GM23338 (cell line): ENCODE data around the gene TOR1AIP1. TPM values are rescaled to one million over a fixed set of nuclear protein-coding genes. Genes with fewer than 3 reads are reported as not detected.

ENCODE experiments used
- ATAC-seq: fragments of 200-7000 bp; cut with Tn5 transposase; 3 replicates; pipeline ENCODE4 v1.9.1; 2020
- DNase-seq: peaks from one replicate; pipeline ENCODE4 v3.0.0-alpha.2; 2015; ENCODE audit warnings: low spot score
- H2AFZ ChIP-seq: fragments of 200-600 bp; sonication (generic); 2 replicates; pipeline ENCODE4 v1.8.0; 2016; ENCODE audit warnings: antibody characterized with exemption, mild to moderate bottlenecking, moderate library complexity
- H3F3A ChIP-seq: fragments of 200-600 bp; sonication (generic); replicated peaks from 2 replicates; pipeline ENCODE4 v1.8.0; 2017; ENCODE audit warnings: antibody characterized with exemption, mixed run types, low read depth
- H3K27ac ChIP-seq: fragments of 200-600 bp; sonication (generic); 2 replicates; pipeline ENCODE4 v1.6.1; 2016; ENCODE audit warnings: low read depth
- H3K27me3 ChIP-seq: fragments of 200-600 bp; sonication (generic); 2 replicates; pipeline ENCODE4 v1.8.0; 2016; ENCODE audit warnings: mild to moderate bottlenecking, mixed run types, moderate library complexity; ENCODE audit not compliant: insufficient read depth
- H3K36me3 ChIP-seq: fragments of 200-600 bp; sonication (generic); 2 replicates; pipeline ENCODE4 v1.8.0; 2016; ENCODE audit warnings: mild to moderate bottlenecking; ENCODE audit not compliant: insufficient read depth
- H3K4me1 ChIP-seq: fragments of 200-600 bp; sonication (generic); 2 replicates; pipeline ENCODE4 v1.8.0; 2016; ENCODE audit warnings: mild to moderate bottlenecking, moderate library complexity; ENCODE audit not compliant: insufficient read depth
- H3K4me2 ChIP-seq: fragments of 200-600 bp; sonication (generic); 2 replicates; pipeline ENCODE4 v1.7.1; 2017; ENCODE audit warnings: mixed run types
- H3K4me3 ChIP-seq: fragments of 200-600 bp; sonication (generic); 2 replicates; pipeline ENCODE4 v1.6.1; 2016; ENCODE audit warnings: mixed run types
- H3K79me2 ChIP-seq: fragments of 200-600 bp; sonication (generic); replicated peaks from 2 replicates; pipeline ENCODE4 v1.8.0; 2017; ENCODE audit warnings: mild to moderate bottlenecking; ENCODE audit not compliant: insufficient read depth
- H3K9me2 ChIP-seq: fragments of 200-600 bp; sonication (generic); 2 replicates; pipeline ENCODE4 v1.8.0; 2017; ENCODE audit not compliant: insufficient read depth
- H4K20me1 ChIP-seq: fragments of 200-600 bp; sonication (generic); replicated peaks from 2 replicates; pipeline ENCODE4 v1.8.0; 2017; ENCODE audit warnings: mild to moderate bottlenecking; ENCODE audit not compliant: insufficient read depth
- H3K27ac Mint-ChIP-seq: 2 replicates; pipeline ENCODE4 v1.8.0; 2020; ENCODE audit warnings: inconsistent platforms, mild to moderate bottlenecking, moderate library complexity, mixed read lengths
- H3K27me3 Mint-ChIP-seq: 3 replicates; pipeline ENCODE4 v1.8.0; 2022; ENCODE audit warnings: low read depth, mild to moderate bottlenecking, moderate library complexity, mixed read lengths, inconsistent platforms; ENCODE audit not compliant: insufficient read depth, poor library complexity
- H3K36me3 Mint-ChIP-seq: 3 replicates; pipeline ENCODE4 v1.8.0; 2021; ENCODE audit warnings: low read depth, mild to moderate bottlenecking, inconsistent platforms, moderate library complexity, mixed read lengths
- H3K4me1 Mint-ChIP-seq: 3 replicates; pipeline ENCODE4 v1.8.0; 2020; ENCODE audit warnings: mild to moderate bottlenecking, inconsistent platforms, mixed read lengths
- H3K4me3 Mint-ChIP-seq: 3 replicates; pipeline ENCODE4 v1.8.0; 2021; ENCODE audit warnings: moderate library complexity, mild to moderate bottlenecking, inconsistent platforms, mixed read lengths
- H3K9me3 Mint-ChIP-seq: 3 replicates; pipeline ENCODE4 v1.8.0; 2020; ENCODE audit warnings: moderate library complexity, mild to moderate bottlenecking, inconsistent platforms, mixed read lengths
- CREB1 ChIP-seq: fragments of 250-450 bp; sonication (Bioruptor Pico); IDR thresholded peaks from 2 replicates; pipeline ENCODE4 v1.5.0; 2020; ENCODE audit warnings: low read depth, mild to moderate bottlenecking, moderate library complexity
- CTCF ChIP-seq, 2 experiments: fragments of 200-600 bp in 1 of 2; sonication (generic) in 1 of 2; conservative IDR thresholded peaks; 2 replicates each; pipeline versions ENCODE4 v1.5.1 to v1.6.1; 2016 to 2017; ENCODE audit warnings: antibody characterized with exemption in 2 of 2, low read depth in 2 of 2, mild to moderate bottlenecking in 2 of 2, moderate library complexity in 1 of 2
- ETS1 ChIP-seq: IDR thresholded peaks from 2 replicates; pipeline ENCODE4 v1.6.1; 2016; ENCODE audit warnings: antibody characterized with exemption
- EZH2 ChIP-seq: fragments of 200-600 bp; sonication (generic); IDR thresholded peaks from one replicate; pipeline ENCODE4 v1.8.0; 2017; ENCODE audit warnings: antibody characterized with exemption, mild to moderate bottlenecking, low read depth; ENCODE audit not compliant: unreplicated experiment
- EZH2phosphoT487 ChIP-seq: fragments of 200-600 bp; sonication (generic); IDR thresholded peaks from one replicate; pipeline ENCODE4 v1.8.1; 2018; ENCODE audit warnings: antibody characterized with exemption; ENCODE audit not compliant: unreplicated experiment
- POLR2AphosphoS5 ChIP-seq: IDR thresholded peaks from 2 replicates; pipeline ENCODE4 v1.6.1; 2016; ENCODE audit warnings: antibody characterized with exemption, low read depth
- REST ChIP-seq: IDR thresholded peaks from one replicate; pipeline ENCODE4 v1.6.1; 2018; ENCODE audit warnings: antibody characterized with exemption; ENCODE audit not compliant: unreplicated experiment
- STAT1 ChIP-seq: IDR thresholded peaks from one replicate; pipeline ENCODE4 v1.6.1; 2016; ENCODE audit warnings: antibody characterized with exemption; ENCODE audit not compliant: unreplicated experiment
- ZNF114 ChIP-seq: fragments of 250-450 bp; sonication (Bioruptor Pico); IDR thresholded peaks from 2 replicates; pipeline ENCODE4 v1.5.0; 2020; ENCODE audit warnings: mild to moderate bottlenecking, moderate library complexity
- ZNF331 ChIP-seq: fragments of 250-450 bp; sonication (Bioruptor Pico); IDR thresholded peaks from 2 replicates; pipeline ENCODE4 v1.5.0; 2020; ENCODE audit warnings: low read depth, mild to moderate bottlenecking, moderate library complexity
- polyA plus RNA-seq: library from polyadenylated mRNA; unstranded; fragments of >200 nt; fragmentation: Nextera tagmentation; extraction: Ambion mirVana; gene quantifications from 2 replicates; pipeline ENCODE4 v1.2.1, GENCODE V29; 2016
- total RNA-seq: library from RNA; depleted of rRNA; stranded (reverse); fragments of >200 nt; shearing (Covaris generic); gene quantifications from 2 replicates; pipeline ENCODE4 v1.2.3, GENCODE V29; 2014

TOR1AIP1 gene
- total and polyA plus RNA-seq, 2 experiments from 2014 or later: 16.9 to 20.6 TPM

- Mint-ChIP-seq H3K9me3 (no peaks in the 10 kb centered on the region), H3K4me1 (no peaks in the 10 kb centered on the region), H3K27ac (no peak overlapping the region), H3K36me3 (peaks cover 34% of the 10 kb centered on the region), H3K27me3 (no peaks in the 10 kb centered on the region), H3K4me3 (no peak overlapping the region)
- ATAC-seq (no peak), DNase-seq (no peak)
- no peaks in the 10 kb centered on the region for H3F3A ChIP-seq
- peaks cover 9% of the 10 kb centered on the region; the same call in 1 of the 2 replicates for H3K36me3 ChIP-seq
- H3K27ac ChIP-seq: no peak overlapping the region
- no peaks in the 10 kb centered on the region for H4K20me1 ChIP-seq
- no peaks in the 10 kb centered on the region for H3K9me2 ChIP-seq
- no peak for TF ChIP-seq EZH2
- no peak for TF ChIP-seq CTCF (conservative IDR thresholded peaks at IDR 0.05; ENCODE audit: low read depth in 2 of 2)
- no peak for TF ChIP-seq CREB1 (CRISPR knock-in tag)
- no peak for TF ChIP-seq REST
- no peak for TF ChIP-seq ZNF114 (CRISPR knock-in tag)
- no peak overlapping the region for H3K4me3 ChIP-seq
- no peaks in the 10 kb centered on the region for H3K4me1 ChIP-seq
- H3K79me2 ChIP-seq: no peaks in the 10 kb centered on the region
- no peak overlapping the region for H3K4me2 ChIP-seq
- no peaks in the 10 kb centered on the region for H3K27me3 ChIP-seq
- no peak overlapping the region for H2AFZ ChIP-seq
Measured at GRCh38 chr1:179911812-179912211, 29.7 kb downstream of the TOR1AIP1 start.

GRCh38 chr1:179917601-179918429, 35.7 kb downstream of the TOR1AIP1 start:
- H3K9me3 Mint-ChIP-seq: no peaks in the 10 kb centered on the region
- no peak overlapping the region for H3K4me2 ChIP-seq
- no peaks in the 10 kb centered on the region for H3K9me2 ChIP-seq
- no peak overlapping the region for H3K4me3 ChIP-seq
- no peaks in the 10 kb centered on the region for H3K27me3 Mint-ChIP-seq
- H4K20me1 ChIP-seq: no peaks in the 10 kb centered on the region
- H3K27me3 ChIP-seq: no peaks in the 10 kb centered on the region
- peaks cover 18% of the 10 kb centered on the region for H3K4me1 Mint-ChIP-seq
- H3K36me3 Mint-ChIP-seq: peaks cover 29% of the 10 kb centered on the region; the same call in 2 of the 3 replicates
- no peak overlapping the region for H2AFZ ChIP-seq
- ATAC-seq: no peak
- H3K27ac Mint-ChIP-seq: no peak overlapping the region
- no peaks in the 10 kb centered on the region for H3F3A ChIP-seq
- H3K27ac ChIP-seq: no peak overlapping the region
- H3K36me3 ChIP-seq: peaks cover 9% of the 10 kb centered on the region
- no peak overlapping the region for H3K4me3 Mint-ChIP-seq
- peaks cover 21% of the 10 kb centered on the region for H3K4me1 ChIP-seq
- DNase-seq: no peak
- H3K79me2 ChIP-seq: no peaks in the 10 kb centered on the region
- TF ChIP-seq ZNF331 (CRISPR knock-in tag) (no peak), POLR2AphosphoS5 (no peak), REST (no peak), EZH2phosphoT487 (no peak), CTCF (conservative IDR thresholded peaks at IDR 0.05; ENCODE audit: low read depth in 2 of 2) (no peak), STAT1 (no peak), ETS1 (no peak), EZH2 (no peak), ZNF114 (CRISPR knock-in tag) (no peak)
